PC-3 (cell line): ENCODE data around the gene PTPRN2. TPM values are rescaled to one million over a fixed set of nuclear protein-coding genes. Genes with fewer than 3 reads are reported as not detected.

Experiments used
- ATAC-seq: fragments of 200-7000 bp; cut with Tn5 transposase; 2 replicates; pipeline ENCODE4 v1.9.1; 2020; ENCODE audit warnings: mild to moderate bottlenecking, moderate library complexity
- BruUV-seq: library from RNA; stranded (reverse); fragments of 400-500 nt; replicated peaks from 2 replicates; lab custom pipeline; 2021; lab: Mats Ljungman, UMichigan
- CTCF ChIA-PET: fragments of 300-600 bp; sonication (Branson Sonifier 250); formaldehyde crosslinking; loops from one replicate; lab custom pipeline; 2022; ENCODE audit warnings: antibody characterized with exemption; lab: Charles Lee
- POLR2A ChIA-PET: fragments of 300-600 bp; sonication (Branson Sonifier 250); formaldehyde crosslinking; loops from one replicate; lab custom pipeline; 2022; ENCODE audit warnings: antibody characterized with exemption; ENCODE audit not compliant: unreplicated experiment; lab: Charles Lee
- DNase-seq: peaks from one replicate; pipeline ENCODE4 v3.0.0-alpha.2; 2015
- H2AFZ ChIP-seq: fragments of 300-600 bp; sonication (generic); 2 replicates; pipeline ENCODE4 v1.6.0; 2016; ENCODE audit warnings: antibody characterized with exemption, low read length
- H3F3A ChIP-seq: fragments of 300-600 bp; sonication (generic); one replicate; pipeline ENCODE4 v1.6.0; 2017; ENCODE audit warnings: antibody characterized with exemption, low read length, control low read depth, mild to moderate bottlenecking; ENCODE audit not compliant: unreplicated experiment
- H3K27ac ChIP-seq: fragments of 300-600 bp; sonication (generic); 2 replicates; pipeline ENCODE4 v1.5.1; 2016; ENCODE audit warnings: mild to moderate bottlenecking, low read length
- H3K27me3 ChIP-seq: fragments of 300-600 bp; sonication (generic); 2 replicates; pipeline ENCODE4 v1.6.1; 2016; ENCODE audit warnings: low read length, mixed read lengths
- H3K36me3 ChIP-seq: fragments of 300-600 bp; sonication (generic); 2 replicates; pipeline ENCODE4 v1.6.1; 2016; ENCODE audit warnings: low read depth, mixed run types, low read length, mixed read lengths
- H3K4me1 ChIP-seq: fragments of 300-600 bp; sonication (generic); 2 replicates; pipeline ENCODE4 v1.5.1; 2016; ENCODE audit warnings: low read length; ENCODE audit not compliant: insufficient read depth
- H3K4me2 ChIP-seq: fragments of 300-600 bp; sonication (generic); 2 replicates; pipeline ENCODE4 v1.6.0; 2016; ENCODE audit warnings: low read length
- H3K4me3 ChIP-seq: fragments of 300-600 bp; sonication (generic); 2 replicates; pipeline ENCODE4 v1.5.1; 2016; ENCODE audit warnings: mild to moderate bottlenecking, low read length, mixed read lengths
- H3K79me2 ChIP-seq: fragments of 300-600 bp; sonication (generic); 2 replicates; pipeline ENCODE4 v1.6.1; 2017; ENCODE audit warnings: low read length, mixed read lengths
- H3K9ac ChIP-seq: fragments of 300-600 bp; sonication (generic); 2 replicates; pipeline ENCODE4 v1.6.0; 2016; ENCODE audit warnings: mild to moderate bottlenecking, low read length
- H3K9me2 ChIP-seq: fragments of 300-600 bp; sonication (generic); replicated peaks from 2 replicates; pipeline ENCODE4 v1.6.1; 2016; ENCODE audit warnings: mixed run types, low read length, mixed read lengths
- H3K9me3 ChIP-seq: fragments of 300-600 bp; sonication (generic); 2 replicates; pipeline ENCODE4 v1.6.1; 2016; ENCODE audit warnings: low read length, mixed read lengths
- H4K20me1 ChIP-seq: fragments of 300-600 bp; sonication (generic); 2 replicates; pipeline ENCODE4 v1.6.1; 2016; ENCODE audit warnings: low read length, mixed read lengths
- EZH2 ChIP-seq: fragments of 300-600 bp; sonication (generic); IDR thresholded peaks from one replicate; pipeline ENCODE4 v1.6.1; 2017; ENCODE audit warnings: antibody characterized with exemption, mild to moderate bottlenecking, low read length; ENCODE audit not compliant: unreplicated experiment
- EZH2phosphoT487 ChIP-seq: fragments of 300-600 bp; sonication (generic); IDR thresholded peaks from 2 replicates; pipeline ENCODE4 v1.6.1; 2018; ENCODE audit warnings: mild to moderate bottlenecking, antibody characterized with exemption, low read length, borderline replicate concordance
- intact Hi-C: fragments of 100-400 bp; cut with micrococcal nuclease; formaldehyde crosslinking; loops from 2 replicates; pipeline ENCODE4 v1.9.0; 2023
- total RNA-seq: library from RNA; depleted of rRNA; stranded (reverse); fragments of >200 nt; gene quantifications from 2 replicates; pipeline ENCODE4 v1.2.3, GENCODE V29; 2014
- TF ChIP-seq, protein P1 (sequence below): fragments of 300-600 bp; sonication (generic); conservative IDR thresholded peaks from 2 replicates; pipeline ENCODE4 v1.5.1; 2017; ENCODE audit warnings: antibody characterized with exemption, low read depth, mild to moderate bottlenecking, low read length

The PTPRN2 gene
- total RNA-seq, 1 experiment from 2014 or later = 3.2 TPM

- no peaks in the 10 kb centered on the region for H3K9me3 ChIP-seq
- ChIA-PET POLR2A (no interaction called here), CTCF (no interaction called here)
- no peaks in the 10 kb centered on the region for H3K9me2 ChIP-seq
- no peak overlapping the region for H3K9ac ChIP-seq
- no peak overlapping the region for H3K4me2 ChIP-seq
- no peaks in the 10 kb centered on the region for H3K79me2 ChIP-seq
- H3K4me1 ChIP-seq = no peaks in the 10 kb centered on the region
- intact Hi-C loops = no loop called here
- no peak for ATAC-seq
- no peak for DNase-seq
- no TSS peak for BruUV-seq
- no peak overlapping the region for H2AFZ ChIP-seq
- no peaks in the 10 kb centered on the region for H4K20me1 ChIP-seq
- no peak overlapping the region for H3K27ac ChIP-seq
- H3K27me3 ChIP-seq = peaks cover 14% of the 10 kb centered on the region
- H3K36me3 ChIP-seq = no peaks in the 10 kb centered on the region
- TF ChIP-seq EZH2 = no peak
- no peak for TF ChIP-seq EZH2phosphoT487
- TF ChIP-seq, protein P1, sequence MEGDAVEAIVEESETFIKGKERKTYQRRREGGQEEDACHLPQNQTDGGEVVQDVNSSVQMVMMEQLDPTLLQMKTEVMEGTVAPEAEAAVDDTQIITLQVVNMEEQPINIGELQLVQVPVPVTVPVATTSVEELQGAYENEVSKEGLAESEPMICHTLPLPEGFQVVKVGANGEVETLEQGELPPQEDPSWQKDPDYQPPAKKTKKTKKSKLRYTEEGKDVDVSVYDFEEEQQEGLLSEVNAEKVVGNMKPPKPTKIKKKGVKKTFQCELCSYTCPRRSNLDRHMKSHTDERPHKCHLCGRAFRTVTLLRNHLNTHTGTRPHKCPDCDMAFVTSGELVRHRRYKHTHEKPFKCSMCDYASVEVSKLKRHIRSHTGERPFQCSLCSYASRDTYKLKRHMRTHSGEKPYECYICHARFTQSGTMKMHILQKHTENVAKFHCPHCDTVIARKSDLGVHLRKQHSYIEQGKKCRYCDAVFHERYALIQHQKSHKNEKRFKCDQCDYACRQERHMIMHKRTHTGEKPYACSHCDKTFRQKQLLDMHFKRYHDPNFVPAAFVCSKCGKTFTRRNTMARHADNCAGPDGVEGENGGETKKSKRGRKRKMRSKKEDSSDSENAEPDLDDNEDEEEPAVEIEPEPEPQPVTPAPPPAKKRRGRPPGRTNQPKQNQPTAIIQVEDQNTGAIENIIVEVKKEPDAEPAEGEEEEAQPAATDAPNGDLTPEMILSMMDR = no peak
- H3K4me3 ChIP-seq = no peak overlapping the region
- H3F3A ChIP-seq = no peaks in the 10 kb centered on the region
Observed at GRCh38 chr7:157837561-157837960, 750.1 kb downstream of the PTPRN2 start.

DNA sequence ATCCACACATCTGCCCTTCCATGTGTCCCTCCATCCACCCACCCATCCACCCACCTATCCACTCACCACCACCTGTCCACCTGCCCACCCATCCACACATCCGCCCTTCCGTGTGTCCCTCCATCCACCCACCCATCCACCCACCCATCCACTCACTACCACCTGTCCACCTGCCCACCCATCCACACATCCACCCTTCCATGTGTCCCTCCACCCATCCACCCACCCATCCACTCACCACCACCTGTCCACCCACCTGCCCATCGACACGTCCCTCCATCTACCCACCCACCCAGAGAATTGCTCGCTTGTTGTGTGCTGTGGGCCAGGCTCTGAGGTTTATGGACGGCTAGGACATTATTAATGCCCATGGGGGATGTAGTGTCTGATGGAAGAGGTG is 750.6 kb downstream of the PTPRN2 start:
- BruUV-seq = no TSS peak
- intact Hi-C loops = no loop called here
- POLR2A ChIA-PET = no interaction called here
- TF ChIP-seq, protein P1 = no peak
- TF ChIP-seq EZH2phosphoT487 (no peak), EZH2 (no peak)
- Histone ChIP-seq H3K4me3 (no peak overlapping the region), H3K4me2 (no peak overlapping the region), H3K9ac (no peak overlapping the region), H3K79me2 (no peaks in the 10 kb centered on the region), H2AFZ (no peak overlapping the region), H3K9me2 (no peaks in the 10 kb centered on the region), H3F3A (no peaks in the 10 kb centered on the region), H3K9me3 (no peaks in the 10 kb centered on the region), H3K36me3 (no peaks in the 10 kb centered on the region), H3K27me3 (peaks cover 19% of the 10 kb centered on the region), H3K27ac (no peak overlapping the region), H4K20me1 (no peaks in the 10 kb centered on the region), H3K4me1 (no peaks in the 10 kb centered on the region)
- no peak for DNase-seq
- CTCF ChIA-PET = no interaction called here
- no peak for ATAC-seq

DNA sequence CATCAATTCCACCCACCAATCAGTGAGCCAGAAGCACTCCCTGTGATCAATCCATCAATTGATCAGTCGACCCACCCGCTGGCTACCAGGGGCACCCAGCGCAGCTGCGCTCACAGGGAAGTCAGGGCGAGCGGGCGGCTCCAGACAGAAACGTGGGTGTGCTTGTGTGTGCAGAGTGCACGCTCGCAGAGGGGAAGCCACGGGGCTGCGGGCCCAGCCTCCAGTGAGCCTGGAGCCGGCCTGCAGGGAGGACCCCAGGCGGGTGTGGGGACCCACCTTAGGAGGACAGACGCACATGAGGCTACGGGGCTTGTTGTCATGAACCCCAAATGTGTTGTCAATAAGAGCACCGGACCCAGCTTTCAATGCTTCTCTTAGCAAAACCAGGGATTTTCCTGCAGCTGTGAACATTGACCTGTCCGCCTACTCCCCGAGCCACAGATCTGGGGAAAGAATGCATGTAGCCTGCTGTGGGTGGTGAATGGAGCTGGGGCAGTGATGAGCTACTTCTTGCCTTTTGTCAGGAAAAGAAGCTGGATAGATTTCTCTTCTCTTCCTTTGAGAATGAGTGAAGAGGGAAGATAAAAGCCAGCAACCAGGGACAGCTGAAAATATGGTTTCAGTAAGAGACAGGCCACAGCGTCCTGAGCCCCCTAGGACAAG is 753.0 kb downstream of the PTPRN2 start:
- H3K27me3 ChIP-seq = peaks cover 32% of the 10 kb centered on the region
- H3K9me3 ChIP-seq = no peaks in the 10 kb centered on the region
- no peak overlapping the region for H3K9ac ChIP-seq
- POLR2A ChIA-PET = no interaction called here
- no peak overlapping the region for H3K27ac ChIP-seq
- TF ChIP-seq EZH2 (no peak), EZH2phosphoT487 (no peak)
- TF ChIP-seq, protein P1 = no peak
- H3K79me2 ChIP-seq = no peaks in the 10 kb centered on the region
- no peaks in the 10 kb centered on the region for H3K4me1 ChIP-seq
- H3K9me2 ChIP-seq = no peaks in the 10 kb centered on the region
- H3F3A ChIP-seq = no peaks in the 10 kb centered on the region
- no peak overlapping the region for H3K4me3 ChIP-seq
- DNase-seq = no peak
- no peak for ATAC-seq
- CTCF ChIA-PET = no interaction called here
- H3K36me3 ChIP-seq = no peaks in the 10 kb centered on the region
- intact Hi-C loops = no loop called here
- BruUV-seq = no TSS peak
- H3K4me2 ChIP-seq = no peak overlapping the region
- H2AFZ ChIP-seq = no peak overlapping the region
- H4K20me1 ChIP-seq = no peaks in the 10 kb centered on the region
